HepG2 (cell line): Measurements from ENCODE around the gene LENG1. TPM values are rescaled to one million over a fixed set of nuclear protein-coding genes. Genes with fewer than 3 reads are reported as not detected.
A peak's percentile ranks its signal among the peaks of the same experiment; 100 is the strongest.

ENCODE experiments used
- ATF7 ChIP-seq, 2 experiments: fragments of 450-650 bp in 1 of 2; sonication (generic) in 1 of 2; formaldehyde crosslinking in 1 of 2; IDR thresholded peaks; 2 replicates each; pipeline versions ENCODE4 v1.4.0 to v1.6.1; 2016 to 2020; ENCODE audit warnings: antibody characterized with exemption in 1 of 2, mild to moderate bottlenecking in 1 of 2, missing genetic modification reagents in 1 of 2
- CBX5 ChIP-seq: sonication (generic); formaldehyde crosslinking; IDR thresholded peaks from 2 replicates; pipeline ENCODE4 v1.4.0; 2020; ENCODE audit warnings: missing genetic modification reagents, borderline replicate concordance
- CHCHD3 ChIP-seq: sonication (generic); formaldehyde crosslinking; IDR thresholded peaks from 2 replicates; pipeline ENCODE4 v1.8.0; 2022; ENCODE audit warnings: mild to moderate bottlenecking, missing genetic modification reagents, moderate library complexity
- DNMT1 ChIP-seq: sonication (generic); formaldehyde crosslinking; IDR thresholded peaks from 2 replicates; pipeline ENCODE4 v1.5.1; 2020; ENCODE audit warnings: mild to moderate bottlenecking, missing genetic modification reagents
- FOXK2 ChIP-seq: fragments of 450-650 bp; IDR thresholded peaks from 2 replicates; pipeline ENCODE4 v1.6.1; 2016
- HBP1 ChIP-seq: IDR thresholded peaks from 2 replicates; pipeline ENCODE4 v1.6.1; 2016; ENCODE audit warnings: low read depth, control low read depth
- HHEX ChIP-seq: IDR thresholded peaks from 2 replicates; pipeline ENCODE4 v1.6.1; 2016; ENCODE audit warnings: control low read depth
- HMG20B ChIP-seq: conservative IDR thresholded peaks from 2 replicates; pipeline ENCODE4 v1.6.1; 2016; ENCODE audit warnings: missing genetic modification reagents, missing compliant biosample characterization
- IKZF5 ChIP-seq: IDR thresholded peaks from 2 replicates; pipeline ENCODE4 v1.6.1; 2018; ENCODE audit warnings: missing genetic modification reagents, mild to moderate bottlenecking, missing compliant biosample characterization
- KLF13 ChIP-seq: sonication (generic); formaldehyde crosslinking; IDR thresholded peaks from 2 replicates; pipeline ENCODE4 v1.4.0; 2020; ENCODE audit warnings: mild to moderate bottlenecking, missing genetic modification reagents
- MTF1 ChIP-seq: sonication (generic); formaldehyde crosslinking; IDR thresholded peaks from 2 replicates; pipeline ENCODE4 v1.5.0; 2020; ENCODE audit warnings: missing genetic modification reagents
- PRDM4 ChIP-seq: sonication (generic); formaldehyde crosslinking; IDR thresholded peaks from 2 replicates; pipeline ENCODE4 v1.9.0; 2021; ENCODE audit warnings: missing genetic modification reagents, borderline replicate concordance
- TBX2 ChIP-seq: sonication (generic); formaldehyde crosslinking; IDR thresholded peaks from 2 replicates; pipeline ENCODE4 v1.5.0; 2020; ENCODE audit warnings: missing genetic modification reagents, mild to moderate bottlenecking, borderline replicate concordance
- TFDP1 ChIP-seq: IDR thresholded peaks from 2 replicates; pipeline ENCODE4 v1.6.1; 2016; ENCODE audit warnings: missing compliant biosample characterization, missing genetic modification reagents, borderline replicate concordance
- WIZ ChIP-seq: sonication (generic); formaldehyde crosslinking; IDR thresholded peaks from 2 replicates; pipeline ENCODE4 v1.5.1; 2020; ENCODE audit warnings: mild to moderate bottlenecking, missing genetic modification reagents
- ZFP37 ChIP-seq: sonication (generic); formaldehyde crosslinking; IDR thresholded peaks from 2 replicates; pipeline ENCODE4 v1.4.0; 2020; ENCODE audit warnings: missing genetic modification reagents, borderline replicate concordance
- ZNF569 ChIP-seq: sonication (generic); formaldehyde crosslinking; IDR thresholded peaks from 2 replicates; pipeline ENCODE4 v1.5.0; 2020; ENCODE audit warnings: mild to moderate bottlenecking, missing genetic modification reagents, moderate library complexity, borderline replicate concordance
- ZNF615 ChIP-seq: sonication (generic); formaldehyde crosslinking; IDR thresholded peaks from 2 replicates; pipeline ENCODE4 v1.5.0; 2020; ENCODE audit warnings: mild to moderate bottlenecking, missing genetic modification reagents, borderline replicate concordance
- ZNF672 ChIP-seq: sonication (generic); formaldehyde crosslinking; IDR thresholded peaks from 2 replicates; pipeline ENCODE4 v1.8.1; 2022; ENCODE audit warnings: missing genetic modification reagents
- ZNF713 ChIP-seq: sonication (generic); formaldehyde crosslinking; IDR thresholded peaks from 2 replicates; pipeline ENCODE4 v1.4.0; 2020; ENCODE audit warnings: mild to moderate bottlenecking, missing genetic modification reagents
- ZNF772 ChIP-seq: sonication (generic); formaldehyde crosslinking; IDR thresholded peaks from 2 replicates; pipeline ENCODE4 v1.5.0; 2020; ENCODE audit warnings: mild to moderate bottlenecking, missing genetic modification reagents
- ZNF790 ChIP-seq: sonication (generic); formaldehyde crosslinking; IDR thresholded peaks from 2 replicates; pipeline ENCODE4 v1.8.0; 2022; ENCODE audit warnings: missing genetic modification reagents, mild to moderate bottlenecking, borderline replicate concordance
- ZNF883 ChIP-seq: sonication (generic); formaldehyde crosslinking; IDR thresholded peaks from 2 replicates; pipeline ENCODE4 v1.5.1; 2020; ENCODE audit warnings: mild to moderate bottlenecking, missing genetic modification reagents; ENCODE audit errors: not compliant biosample characterization
- polyA plus RNA-seq, 8 experiments: library from polyadenylated mRNA; depleted of rRNA in 3 of 8; stranded (reverse) in 7 of 8; unstranded in 1 of 8; fragments of >200 nt; fragmentation: Illumina TruSeq in 4 of 8; extraction: Trizol in 4 of 8; gene quantifications; 2 replicates each; pipeline versions ENCODE4 v1.2.1 to v1.2.3, GENCODE V29; 2011 to 2016; ENCODE audit warnings: low read depth in 4 of 8, missing spikeins in 1 of 8, mixed read lengths in 1 of 8; ENCODE audit not compliant: insufficient read depth in 1 of 8
- total RNA-seq, 5 experiments: library from RNA; depleted of rRNA; stranded (reverse); fragments of >200 nt; fragmentation: Illumina TruSeq; extraction: Trizol; gene quantifications; 2 replicates each; pipeline ENCODE4 v1.2.3, GENCODE V29; 2016; ENCODE audit warnings: low read depth in 1 of 5

Gene LENG1
- total and polyA plus RNA-seq, 2 of the 13 experiments (the other 11 are each of a cell fraction or from before 2014, with no cell fraction given) = 1.8 to 3.8 TPM

- TF ChIP-seq TFDP1 (peak; percentile 78), WIZ (CRISPR knock-in tag) (no peak), CBX5 (CRISPR knock-in tag) (peak; percentile 86; the same call in 1 of the 2 replicates), TBX2 (no peak; the same call in 1 of the 2 replicates), HBP1 (CRISPR knock-in tag) (peak; percentile 94), HHEX (CRISPR knock-in tag) (peak; percentile 75), CHCHD3 (CRISPR knock-in tag) (no peak), ZFP37 (no peak), KLF13 (CRISPR knock-in tag) (0 out of 2 replicates have a peak, but pooled peaks have one; percentile 7), MTF1 (CRISPR knock-in tag) (no peak), DNMT1 (CRISPR knock-in tag) (no peak), ZNF790 (no peak), ZNF772 (CRISPR knock-in tag) (0 out of 2 replicates have a peak, but pooled peaks have one; percentile 60), ZNF883 (CRISPR knock-in tag) (peak; percentile 56), IKZF5 (CRISPR knock-in tag) (peak; percentile 54; the same call in 1 of the 2 replicates), ZNF569 (CRISPR knock-in tag) (no peak), FOXK2 (peak; percentile 67; the same call in 1 of the 2 replicates), ATF7 (IDR thresholded peaks at IDR 0.05) (no peak), ATF7 (CRISPR knock-in tag; IDR thresholded peaks at IDR 0.05) (peak; percentile 60), ZNF713 (CRISPR knock-in tag) (no peak), ZNF615 (no peak), HMG20B (CRISPR knock-in tag) (0 out of 2 replicates have a peak, but pooled peaks have one; percentile 12), ZNF672 (CRISPR knock-in tag) (no peak), PRDM4 (CRISPR knock-in tag) (peak; percentile 49; the same call in 1 of the 2 replicates)
These were observed 44.1 kb downstream of the LENG1 start, which contains the start of the genes PRPF31 and TFPT (continued) for GRCh38 chr19:54115109-54116063.
